Measurements from ENCODE around the gene IPO9. TPM values are rescaled to one million over a fixed set of nuclear protein-coding genes. Genes with fewer than 3 reads are reported as not detected.

The IPO9 gene
- total and polyA plus RNA-seq, 2 experiments from 2014 or later: 47.6 to 87.4 TPM

DNA sequence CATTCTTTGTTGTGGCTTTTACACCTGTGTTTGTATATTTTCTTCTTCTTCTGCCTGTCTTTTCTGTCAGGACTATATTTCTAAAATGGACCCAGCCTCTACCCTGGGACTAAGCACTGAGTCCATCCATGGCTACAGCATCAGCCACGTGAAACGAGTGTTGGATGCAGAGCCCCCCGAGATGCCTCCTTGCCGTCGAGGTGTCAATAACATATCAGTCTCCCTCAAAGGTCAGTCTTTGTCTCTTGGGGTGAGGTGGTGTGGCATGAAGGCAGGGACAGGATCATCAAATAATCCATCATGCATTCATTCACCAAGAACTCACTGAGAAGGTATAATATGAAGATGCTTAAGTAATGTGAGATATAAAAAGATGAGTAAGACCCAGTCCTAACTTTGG lies 19.1 kb upstream of the IPO9 start:
- Mint-ChIP-seq H3K36me3 (ENCODE audit: low read depth) (peaks cover 70% of the 10 kb centered on the region), H3K9me3 (no peaks in the 10 kb centered on the region)

More for the DNA sequence above, 19.1 kb upstream of the IPO9 start:
- Histone ChIP-seq H3K4me2 (no peak overlapping the region), H3K9me2 (ENCODE audit: insufficient read depth) (no peaks in the 10 kb centered on the region), H3K27ac (ENCODE audit: low read depth) (no peak overlapping the region), H3K36me3 (ENCODE audit: insufficient read depth) (peaks cover 25% of the 10 kb centered on the region), H3K27me3 (ENCODE audit: insufficient read depth) (no peaks in the 10 kb centered on the region), H4K20me1 (replicated peaks; ENCODE audit: insufficient read depth) (peaks cover 3% of the 10 kb centered on the region), H2AFZ (no peak overlapping the region), H3K4me1 (ENCODE audit: insufficient read depth) (no peaks in the 10 kb centered on the region), H3K4me3 (no peak overlapping the region), H3F3A (replicated peaks; ENCODE audit: low read depth) (no peaks in the 10 kb centered on the region), H3K79me2 (replicated peaks; ENCODE audit: insufficient read depth) (no peaks in the 10 kb centered on the region)
- TF ChIP-seq, protein P1, sequence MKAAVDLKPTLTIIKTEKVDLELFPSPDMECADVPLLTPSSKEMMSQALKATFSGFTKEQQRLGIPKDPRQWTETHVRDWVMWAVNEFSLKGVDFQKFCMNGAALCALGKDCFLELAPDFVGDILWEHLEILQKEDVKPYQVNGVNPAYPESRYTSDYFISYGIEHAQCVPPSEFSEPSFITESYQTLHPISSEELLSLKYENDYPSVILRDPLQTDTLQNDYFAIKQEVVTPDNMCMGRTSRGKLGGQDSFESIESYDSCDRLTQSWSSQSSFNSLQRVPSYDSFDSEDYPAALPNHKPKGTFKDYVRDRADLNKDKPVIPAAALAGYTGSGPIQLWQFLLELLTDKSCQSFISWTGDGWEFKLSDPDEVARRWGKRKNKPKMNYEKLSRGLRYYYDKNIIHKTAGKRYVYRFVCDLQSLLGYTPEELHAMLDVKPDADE (IDR thresholded peaks at IDR 0.05): no peak
- no peak for TF ChIP-seq CREB1 (CRISPR knock-in tag; IDR thresholded peaks at IDR 0.05; ENCODE audit: low read depth)
- no peak for TF ChIP-seq ZNF114 (CRISPR knock-in tag; IDR thresholded peaks at IDR 0.05)
- no peak for TF ChIP-seq STAT1 (IDR thresholded peaks at IDR 0.05; ENCODE audit: unreplicated experiment)
- no peak for TF ChIP-seq EZH2 (IDR thresholded peaks at IDR 0.05; ENCODE audit: low read depth, unreplicated experiment)
- TF ChIP-seq, protein P2, sequence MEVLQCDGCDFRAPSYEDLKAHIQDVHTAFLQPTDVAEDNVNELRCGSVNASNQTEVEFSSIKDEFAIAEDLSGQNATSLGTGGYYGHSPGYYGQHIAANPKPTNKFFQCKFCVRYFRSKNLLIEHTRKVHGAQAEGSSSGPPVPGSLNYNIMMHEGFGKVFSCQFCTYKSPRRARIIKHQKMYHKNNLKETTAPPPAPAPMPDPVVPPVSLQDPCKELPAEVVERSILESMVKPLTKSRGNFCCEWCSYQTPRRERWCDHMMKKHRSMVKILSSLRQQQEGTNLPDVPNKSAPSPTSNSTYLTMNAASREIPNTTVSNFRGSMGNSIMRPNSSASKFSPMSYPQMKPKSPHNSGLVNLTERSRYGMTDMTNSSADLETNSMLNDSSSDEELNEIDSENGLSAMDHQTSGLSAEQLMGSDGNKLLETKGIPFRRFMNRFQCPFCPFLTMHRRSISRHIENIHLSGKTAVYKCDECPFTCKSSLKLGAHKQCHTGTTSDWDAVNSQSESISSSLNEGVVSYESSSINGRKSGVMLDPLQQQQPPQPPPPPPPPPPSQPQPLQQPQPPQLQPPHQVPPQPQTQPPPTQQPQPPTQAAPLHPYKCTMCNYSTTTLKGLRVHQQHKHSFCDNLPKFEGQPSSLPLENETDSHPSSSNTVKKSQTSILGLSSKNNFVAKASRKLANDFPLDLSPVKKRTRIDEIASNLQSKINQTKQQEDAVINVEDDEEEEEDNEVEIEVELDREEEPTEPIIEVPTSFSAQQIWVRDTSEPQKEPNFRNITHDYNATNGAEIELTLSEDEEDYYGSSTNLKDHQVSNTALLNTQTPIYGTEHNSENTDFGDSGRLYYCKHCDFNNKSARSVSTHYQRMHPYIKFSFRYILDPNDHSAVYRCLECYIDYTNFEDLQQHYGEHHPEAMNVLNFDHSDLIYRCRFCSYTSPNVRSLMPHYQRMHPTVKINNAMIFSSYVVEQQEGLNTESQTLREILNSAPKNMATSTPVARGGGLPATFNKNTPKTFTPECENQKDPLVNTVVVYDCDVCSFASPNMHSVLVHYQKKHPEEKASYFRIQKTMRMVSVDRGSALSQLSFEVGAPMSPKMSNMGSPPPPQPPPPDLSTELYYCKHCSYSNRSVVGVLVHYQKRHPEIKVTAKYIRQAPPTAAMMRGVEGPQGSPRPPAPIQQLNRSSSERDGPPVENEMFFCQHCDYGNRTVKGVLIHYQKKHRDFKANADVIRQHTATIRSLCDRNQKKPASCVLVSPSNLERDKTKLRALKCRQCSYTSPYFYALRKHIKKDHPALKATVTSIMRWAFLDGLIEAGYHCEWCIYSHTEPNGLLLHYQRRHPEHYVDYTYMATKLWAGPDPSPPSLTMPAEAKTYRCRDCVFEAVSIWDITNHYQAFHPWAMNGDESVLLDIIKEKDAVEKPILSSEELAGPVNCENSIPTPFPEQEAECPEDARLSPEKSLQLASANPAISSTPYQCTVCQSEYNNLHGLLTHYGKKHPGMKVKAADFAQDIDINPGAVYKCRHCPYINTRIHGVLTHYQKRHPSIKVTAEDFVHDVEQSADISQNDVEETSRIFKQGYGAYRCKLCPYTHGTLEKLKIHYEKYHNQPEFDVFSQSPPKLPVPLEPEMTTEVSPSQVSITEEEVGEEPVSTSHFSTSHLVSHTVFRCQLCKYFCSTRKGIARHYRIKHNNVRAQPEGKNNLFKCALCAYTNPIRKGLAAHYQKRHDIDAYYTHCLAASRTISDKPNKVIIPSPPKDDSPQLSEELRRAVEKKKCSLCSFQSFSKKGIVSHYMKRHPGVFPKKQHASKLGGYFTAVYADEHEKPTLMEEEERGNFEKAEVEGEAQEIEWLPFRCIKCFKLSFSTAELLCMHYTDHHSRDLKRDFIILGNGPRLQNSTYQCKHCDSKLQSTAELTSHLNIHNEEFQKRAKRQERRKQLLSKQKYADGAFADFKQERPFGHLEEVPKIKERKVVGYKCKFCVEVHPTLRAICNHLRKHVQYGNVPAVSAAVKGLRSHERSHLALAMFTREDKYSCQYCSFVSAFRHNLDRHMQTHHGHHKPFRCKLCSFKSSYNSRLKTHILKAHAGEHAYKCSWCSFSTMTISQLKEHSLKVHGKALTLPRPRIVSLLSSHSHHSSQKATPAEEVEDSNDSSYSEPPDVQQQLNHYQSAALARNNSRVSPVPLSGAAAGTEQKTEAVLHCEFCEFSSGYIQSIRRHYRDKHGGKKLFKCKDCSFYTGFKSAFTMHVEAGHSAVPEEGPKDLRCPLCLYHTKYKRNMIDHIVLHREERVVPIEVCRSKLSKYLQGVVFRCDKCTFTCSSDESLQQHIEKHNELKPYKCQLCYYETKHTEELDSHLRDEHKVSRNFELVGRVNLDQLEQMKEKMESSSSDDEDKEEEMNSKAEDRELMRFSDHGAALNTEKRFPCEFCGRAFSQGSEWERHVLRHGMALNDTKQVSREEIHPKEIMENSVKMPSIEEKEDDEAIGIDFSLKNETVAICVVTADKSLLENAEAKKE (CRISPR knock-in tag; IDR thresholded peaks at IDR 0.05): no peak
- no peak for TF ChIP-seq JUNB (IDR thresholded peaks at IDR 0.05; ENCODE audit: unreplicated experiment)
- no peak for TF ChIP-seq NANOG (IDR thresholded peaks at IDR 0.05; ENCODE audit: borderline replicate concordance)
- TF ChIP-seq POLR2AphosphoS5 (IDR thresholded peaks at IDR 0.05; ENCODE audit: low read depth): no peak
- no peak for TF ChIP-seq ZNF331 (CRISPR knock-in tag; IDR thresholded peaks at IDR 0.05; ENCODE audit: low read depth)
- no peak for TF ChIP-seq REST (IDR thresholded peaks at IDR 0.05; ENCODE audit: unreplicated experiment)
- TF ChIP-seq EZH2phosphoT487 (IDR thresholded peaks at IDR 0.05; ENCODE audit: unreplicated experiment): no peak
- TF ChIP-seq CTCF (conservative IDR thresholded peaks at IDR 0.05; ENCODE audit: low read depth in 2 of 2): no peak
- no peak overlapping the region for H3K27ac Mint-ChIP-seq
- H3K4me3 Mint-ChIP-seq: no peak overlapping the region
- ATAC-seq (no peak), DNase-seq (ENCODE audit: low spot score) (no peak)
- no peaks in the 10 kb centered on the region for H3K4me1 Mint-ChIP-seq
- H3K27me3 Mint-ChIP-seq (ENCODE audit: insufficient read depth, low read depth, poor library complexity): peaks cover 11% of the 10 kb centered on the region

Measured in GM23338 (cell line).